H9 (cell line): ENCODE data around the gene FXYD4. TPM values are rescaled to one million over a fixed set of nuclear protein-coding genes. Genes with fewer than 3 reads are reported as not detected.

Experiments used
- DNase-seq: peaks from one replicate; pipeline ENCODE4 v3.0.0-alpha.2; 2017
- H2AFZ ChIP-seq: one replicate; pipeline ENCODE4 v1.6.1; 2013; ENCODE audit warnings: mild to moderate bottlenecking, low read length, control low read depth, moderate library complexity
- H2AK5ac ChIP-seq: 2 replicates; pipeline ENCODE4 v1.6.1; 2013; ENCODE audit warnings: low read length, control low read depth, mixed read lengths; ENCODE audit not compliant: insufficient read length
- H2BK120ac ChIP-seq: one replicate; pipeline ENCODE4 v1.6.1; 2013; ENCODE audit warnings: low read depth, mild to moderate bottlenecking, low read length, control low read depth, inconsistent platforms; ENCODE audit not compliant: poor library complexity, severe bottlenecking
- H2BK12ac ChIP-seq: 2 replicates; pipeline ENCODE4 v1.6.1; 2013; ENCODE audit warnings: low read length, control low read depth, mixed read lengths, low read depth; ENCODE audit not compliant: insufficient read length
- H2BK15ac ChIP-seq: 2 replicates; pipeline ENCODE4 v1.6.1; 2013; ENCODE audit warnings: low read depth, low read length, control low read depth
- H2BK20ac ChIP-seq: one replicate; pipeline ENCODE4 v1.6.1; 2013; ENCODE audit warnings: low read depth, mild to moderate bottlenecking, low read length, control low read depth, inconsistent platforms; ENCODE audit not compliant: poor library complexity, severe bottlenecking
- H2BK5ac ChIP-seq: 2 replicates; pipeline ENCODE4 v1.6.1; 2013; ENCODE audit warnings: low read length, control low read depth, mixed read lengths; ENCODE audit not compliant: insufficient read length
- H3K14ac ChIP-seq: 2 replicates; pipeline ENCODE4 v1.6.1; 2013; ENCODE audit warnings: low read length, control low read depth; ENCODE audit not compliant: insufficient read depth
- H3K18ac ChIP-seq: 2 replicates; pipeline ENCODE4 v1.6.1; 2013; ENCODE audit warnings: low read depth, mild to moderate bottlenecking, mixed read lengths, low read length, control low read depth; ENCODE audit not compliant: insufficient read length
- H3K23ac ChIP-seq: 2 replicates; pipeline ENCODE4 v1.6.1; 2013; ENCODE audit warnings: low read length, control low read depth, mixed read lengths, low read depth; ENCODE audit not compliant: insufficient read length
- H3K23me2 ChIP-seq: 2 replicates; pipeline ENCODE4 v1.6.1; 2013; ENCODE audit warnings: low read depth, mild to moderate bottlenecking, mixed read lengths, low read length, control low read depth; ENCODE audit not compliant: insufficient read length, poor library complexity, severe bottlenecking
- H3K27ac ChIP-seq: 2 replicates; pipeline ENCODE4 v1.5.1; 2013; ENCODE audit warnings: low read length, control low read depth, mixed read lengths, low read depth; ENCODE audit not compliant: insufficient read length
- H3K27me3 ChIP-seq: 2 replicates; pipeline ENCODE4 v1.6.1; 2013; ENCODE audit warnings: low read length, control low read depth, inconsistent platforms; ENCODE audit not compliant: insufficient read depth
- H3K4ac ChIP-seq: 2 replicates; pipeline ENCODE4 v1.6.1; 2013; ENCODE audit warnings: low read depth, mild to moderate bottlenecking, control low read depth, inconsistent platforms, low read length, moderate library complexity
- H3K4me1 ChIP-seq: 2 replicates; pipeline ENCODE4 v1.6.1; 2013; ENCODE audit warnings: low read length, control low read depth, inconsistent platforms; ENCODE audit not compliant: insufficient read depth
- H3K4me2 ChIP-seq: 2 replicates; pipeline ENCODE4 v1.6.1; 2013; ENCODE audit warnings: low read length, control low read depth, mixed read lengths; ENCODE audit not compliant: insufficient read length, insufficient read depth
- H3K56ac ChIP-seq: 2 replicates; pipeline ENCODE4 v1.6.1; 2013; ENCODE audit warnings: low read depth, mild to moderate bottlenecking, mixed read lengths, low read length, control low read depth; ENCODE audit not compliant: insufficient read length
- H3K79me1 ChIP-seq: 2 replicates; pipeline ENCODE4 v1.6.1; 2013; ENCODE audit warnings: low read depth, mild to moderate bottlenecking, moderate library complexity, low read length, control low read depth, inconsistent platforms; ENCODE audit not compliant: insufficient read depth, poor library complexity, severe bottlenecking
- H3K79me2 ChIP-seq: 2 replicates; pipeline ENCODE4 v1.6.1; 2013; ENCODE audit warnings: low read length, control low read depth, inconsistent platforms; ENCODE audit not compliant: insufficient read depth
- H3K9ac ChIP-seq: 2 replicates; pipeline ENCODE4 v1.6.1; 2013; ENCODE audit warnings: low read length, control low read depth, mixed read lengths; ENCODE audit not compliant: insufficient read length; ENCODE audit errors: extremely low read depth
- H3K9me3 ChIP-seq: one replicate; pipeline ENCODE4 v1.6.1; 2013; ENCODE audit warnings: low read depth, low read length, inconsistent platforms; ENCODE audit not compliant: control insufficient read depth
- H3T11ph ChIP-seq: one replicate; pipeline ENCODE4 v1.6.1; 2013; ENCODE audit warnings: mild to moderate bottlenecking, low read length, control low read depth, inconsistent platforms
- H4K20me1 ChIP-seq: one replicate; pipeline ENCODE4 v1.6.1; 2013; ENCODE audit not compliant: control insufficient read depth, insufficient read length, insufficient read depth
- H4K5ac ChIP-seq: 2 replicates; pipeline ENCODE4 v1.6.1; 2013; ENCODE audit warnings: low read depth, mild to moderate bottlenecking, mixed read lengths, low read length, control low read depth; ENCODE audit not compliant: insufficient read length
- H4K8ac ChIP-seq: replicated peaks from 2 replicates; pipeline ENCODE4 v1.6.1; 2013; ENCODE audit warnings: low read length, control low read depth, mixed read lengths, low read depth; ENCODE audit not compliant: insufficient read length
- H4K91ac ChIP-seq: 2 replicates; pipeline ENCODE4 v1.6.1; 2013; ENCODE audit warnings: low read depth, mild to moderate bottlenecking, moderate library complexity, mixed read lengths, low read length, control low read depth; ENCODE audit not compliant: insufficient read length
- H3K27ac Mint-ChIP-seq, 3 experiments: 2 replicates in 2 of 3; 3 replicates in 1 of 3; pipeline ENCODE4 v1.8.0; 2020 to 2021; ENCODE audit warnings: mixed read lengths in 3 of 3, mild to moderate bottlenecking in 1 of 3, moderate library complexity in 1 of 3
- H3K27me3 Mint-ChIP-seq: 2 replicates; pipeline ENCODE4 v1.8.0; 2021; ENCODE audit warnings: low read depth, mild to moderate bottlenecking, moderate library complexity, mixed read lengths
- H3K36me3 Mint-ChIP-seq, 3 experiments: 2 replicates in 2 of 3; 3 replicates in 1 of 3; pipeline ENCODE4 v1.8.0; 2020 to 2021; ENCODE audit warnings: low read depth in 3 of 3, mixed read lengths in 3 of 3; ENCODE audit not compliant: insufficient read depth in 1 of 3
- H3K4me1 Mint-ChIP-seq, 2 experiments: 2 replicates each; pipeline ENCODE4 v1.8.0; 2020; ENCODE audit warnings: mixed read lengths in 2 of 2
- H3K4me3 Mint-ChIP-seq, 2 experiments: 2 replicates in 1 of 2; 3 replicates in 1 of 2; pipeline ENCODE4 v1.8.0; 2020 to 2021; ENCODE audit warnings: mild to moderate bottlenecking in 2 of 2, mixed read lengths in 2 of 2, moderate library complexity in 1 of 2
- H3K9me3 Mint-ChIP-seq, 2 experiments: 2 replicates in 1 of 2; 3 replicates in 1 of 2; pipeline ENCODE4 v1.8.0; 2020; ENCODE audit warnings: mild to moderate bottlenecking in 2 of 2, mixed read lengths in 2 of 2, moderate library complexity in 1 of 2
- CTCF ChIP-seq: fragments of 200-600 bp; sonication (generic); conservative IDR thresholded peaks from 3 replicates; pipeline ENCODE4 v1.8.0; 2021; ENCODE audit warnings: antibody characterized with exemption, mild to moderate bottlenecking
- WGBS: extraction: QIAGEN DNeasy Blood & Tissue Kit; methylation state at CpG from one replicate; pipeline ENCODE4 v1.1.7; 2013; ENCODE audit warnings: missing lambda C conversion rate, low lambda C conversion rate, mixed read lengths; ENCODE audit not compliant: insufficient read length; ENCODE audit errors: extremely low coverage; 5-methylcytosine and 5-hydroxymethylcytosine counted together
- total RNA-seq: library from RNA; stranded (reverse); gene quantifications from 2 replicates; pipeline ENCODE4 v1.2.1, GENCODE V29; 2021

Gene FXYD4
- total RNA-seq, 1 experiment from 2014 or later, result not detected

GRCh38 chr10:43340101-43340500 lies 31.3 kb upstream of the FXYD4 start:
- Histone ChIP-seq H3K9ac (no peak overlapping the region), H2BK120ac (no peak overlapping the region), H3K23ac (no peak overlapping the region), H3K18ac (no peak overlapping the region), H3K4me1 (0 out of 2 replicates have a peak, but pooled peaks cover 3% of the 10 kb centered on the region), H2BK12ac (no peak overlapping the region), H3K79me1 (no peaks in the 10 kb centered on the region), H4K91ac (no peak overlapping the region), H2BK20ac (no peak overlapping the region), H3T11ph (no peak overlapping the region), H3K23me2 (no peaks in the 10 kb centered on the region), H4K5ac (no peak overlapping the region), H3K14ac (no peak overlapping the region), H3K9me3 (no peaks in the 10 kb centered on the region), H3K27me3 (no peaks in the 10 kb centered on the region), H2AFZ (no peak overlapping the region), H3K79me2 (no peaks in the 10 kb centered on the region), H3K56ac (no peak overlapping the region), H3K4me2 (no peak overlapping the region), H3K27ac (no peak overlapping the region), H4K8ac (no peak overlapping the region), H2BK15ac (no peak overlapping the region), H4K20me1 (no peaks in the 10 kb centered on the region), H3K4ac (no peak overlapping the region), H2AK5ac (no peak overlapping the region), H2BK5ac (no peak overlapping the region)
- Mint-ChIP-seq H3K4me1 (peaks cover 29 to 37% of the 10 kb centered on the region in 2 experiments), H3K27me3 (peaks cover 15% of the 10 kb centered on the region), H3K9me3 (no peaks in the 10 kb centered on the region; a peak in 1 of 5 replicates), H3K36me3 (no peaks in the 10 kb centered on the region; a peak in 1 of 7 replicates), H3K27ac (no peak overlapping the region), H3K4me3 (no peak overlapping the region)
- no CpG with 5 or more reads among the region's 6 CpGs for whole genome bisulfite sequencing
- TF ChIP-seq CTCF, result no peak
- DNase-seq, result no peak
